ENCODE data around the gene AFG1L. TPM values are rescaled to one million over a fixed set of nuclear protein-coding genes. Genes with fewer than 3 reads are reported as not detected.
A peak's percentile ranks its signal among the peaks of the same experiment; 100 is the strongest.

AFG1L gene
- total RNA-seq, 2 experiments from 2014 or later = 5.6 to 6.3 TPM

GRCh38 chr6:108468346-108468745 lies 173.5 kb downstream of the AFG1L start:
- intact Hi-C loops (cut with micrococcal nuclease) = no loop called here
- Mint-ChIP-seq H3K9me3 (no peaks in the 10 kb centered on the region), H3K36me3 (ENCODE audit: low read depth) (no peaks in the 10 kb centered on the region), H3K4me3 (no peak overlapping the region), H3K27ac (no peak overlapping the region), H3K27me3 (no peaks in the 10 kb centered on the region), H3K4me1 (ENCODE audit: low read depth) (no peaks in the 10 kb centered on the region)
- CTCF ChIA-PET = interaction anchor here (0.7 kb wide), 1 partner anchor 11 kb away, joined by 3 read pairs; no protein-coding TSS in a partner anchor
- TF ChIP-seq, protein P1, sequence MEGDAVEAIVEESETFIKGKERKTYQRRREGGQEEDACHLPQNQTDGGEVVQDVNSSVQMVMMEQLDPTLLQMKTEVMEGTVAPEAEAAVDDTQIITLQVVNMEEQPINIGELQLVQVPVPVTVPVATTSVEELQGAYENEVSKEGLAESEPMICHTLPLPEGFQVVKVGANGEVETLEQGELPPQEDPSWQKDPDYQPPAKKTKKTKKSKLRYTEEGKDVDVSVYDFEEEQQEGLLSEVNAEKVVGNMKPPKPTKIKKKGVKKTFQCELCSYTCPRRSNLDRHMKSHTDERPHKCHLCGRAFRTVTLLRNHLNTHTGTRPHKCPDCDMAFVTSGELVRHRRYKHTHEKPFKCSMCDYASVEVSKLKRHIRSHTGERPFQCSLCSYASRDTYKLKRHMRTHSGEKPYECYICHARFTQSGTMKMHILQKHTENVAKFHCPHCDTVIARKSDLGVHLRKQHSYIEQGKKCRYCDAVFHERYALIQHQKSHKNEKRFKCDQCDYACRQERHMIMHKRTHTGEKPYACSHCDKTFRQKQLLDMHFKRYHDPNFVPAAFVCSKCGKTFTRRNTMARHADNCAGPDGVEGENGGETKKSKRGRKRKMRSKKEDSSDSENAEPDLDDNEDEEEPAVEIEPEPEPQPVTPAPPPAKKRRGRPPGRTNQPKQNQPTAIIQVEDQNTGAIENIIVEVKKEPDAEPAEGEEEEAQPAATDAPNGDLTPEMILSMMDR (IDR thresholded peaks at IDR 0.05) = no peak
- ATAC-seq = no peak
- DNase-seq = no peak
- POLR2A ChIA-PET = no interaction called here

DNA sequence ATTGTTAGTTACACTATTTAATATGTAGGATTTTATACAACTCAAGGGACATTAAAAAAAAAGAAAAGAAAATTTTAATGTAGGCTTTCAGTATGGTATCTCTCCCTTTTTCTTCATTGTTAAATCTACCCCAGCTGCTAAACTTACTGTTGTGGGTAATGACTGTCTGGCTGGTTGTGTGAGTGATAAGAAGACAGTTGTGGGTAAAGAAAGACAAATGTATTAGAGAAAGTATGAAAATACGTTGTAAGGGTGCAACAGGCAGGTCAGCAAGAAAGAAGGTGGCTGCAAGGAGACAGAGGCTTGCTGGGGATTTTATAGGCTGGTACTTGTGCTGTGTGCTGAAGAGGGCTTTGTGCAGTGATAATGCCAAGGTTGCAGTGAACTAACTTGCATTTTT lies 174.5 kb downstream of the AFG1L start:
- H3K4me3 Mint-ChIP-seq = no peak overlapping the region
- ChIA-PET CTCF (no interaction called here), POLR2A (no interaction called here)
- DNase-seq = no peak
- intact Hi-C loops (cut with micrococcal nuclease) = no loop called here
- peaks cover 4% of the 10 kb centered on the region for H3K4me1 Mint-ChIP-seq (ENCODE audit: low read depth)
- no peaks in the 10 kb centered on the region for H3K27me3 Mint-ChIP-seq
- H3K9me3 Mint-ChIP-seq = no peaks in the 10 kb centered on the region
- no peak overlapping the region for H3K27ac Mint-ChIP-seq
- no peaks in the 10 kb centered on the region for H3K36me3 Mint-ChIP-seq (ENCODE audit: low read depth)
- TF ChIP-seq, protein P1 (IDR thresholded peaks at IDR 0.05) = no peak
- no peak for ATAC-seq

DNA sequence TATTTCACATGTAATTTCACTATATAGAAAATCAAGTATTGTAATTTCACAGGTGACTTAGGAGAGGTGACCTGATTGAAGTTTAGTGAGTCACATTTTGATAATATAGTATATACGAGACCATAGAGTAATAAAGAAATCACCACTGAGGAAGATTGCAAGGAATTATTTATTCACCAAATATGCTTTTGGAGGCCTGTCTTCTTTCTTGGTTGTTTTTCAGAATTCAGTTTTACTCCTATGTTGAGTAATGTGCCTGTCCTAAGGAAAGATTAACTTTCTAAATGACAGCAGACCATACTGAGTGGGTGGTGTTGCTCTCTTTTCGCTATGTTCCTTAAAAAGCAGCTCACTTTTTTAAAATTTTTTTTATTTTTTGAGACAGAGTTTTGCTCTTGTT lies 178.3 kb downstream of the AFG1L start:
- TF ChIP-seq, protein P1 (IDR thresholded peaks at IDR 0.05) = no peak
- Mint-ChIP-seq H3K27me3 (no peaks in the 10 kb centered on the region), H3K4me3 (no peak overlapping the region), H3K36me3 (ENCODE audit: low read depth) (peaks cover 6% of the 10 kb centered on the region), H3K27ac (no peak overlapping the region), H3K4me1 (ENCODE audit: low read depth) (peaks cover 6% of the 10 kb centered on the region), H3K9me3 (no peaks in the 10 kb centered on the region)
- intact Hi-C loops (cut with micrococcal nuclease) = no loop called here
- ATAC-seq = peak; percentile 34
- no peak for DNase-seq
- ChIA-PET POLR2A (no interaction called here), CTCF (interaction anchor here (2.0 kb wide), 1 partner anchor 19 kb away, joined by 6 read pairs; no protein-coding TSS in a partner anchor)

DNA sequence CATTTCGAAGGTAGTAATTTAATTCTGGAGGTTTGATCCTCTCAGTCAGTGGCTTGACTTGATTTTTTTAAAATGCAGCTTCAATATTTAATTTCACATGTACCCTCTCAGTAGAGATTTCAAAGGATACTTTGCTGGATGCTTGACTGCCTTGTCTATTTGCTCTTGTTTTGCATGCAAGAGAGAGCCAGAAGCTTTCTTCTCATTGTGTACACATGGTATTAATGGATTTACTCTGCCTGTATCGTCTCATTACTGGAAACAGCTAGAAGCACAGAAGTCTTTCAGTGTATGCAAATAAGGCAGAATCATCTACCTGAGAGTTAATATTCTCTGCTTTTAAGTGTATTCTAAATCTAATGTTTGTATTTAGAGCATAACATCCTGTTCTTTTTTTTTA lies 181.5 kb downstream of the AFG1L start:
- Mint-ChIP-seq H3K36me3 (ENCODE audit: low read depth) (peaks cover 15% of the 10 kb centered on the region), H3K9me3 (no peaks in the 10 kb centered on the region), H3K4me1 (ENCODE audit: low read depth) (peaks cover 6% of the 10 kb centered on the region), H3K4me3 (no peak overlapping the region), H3K27ac (no peak overlapping the region), H3K27me3 (no peaks in the 10 kb centered on the region)
- ChIA-PET POLR2A (interaction anchor here (0.6 kb wide), 1 partner anchor 211 kb away, joined by 3 read pairs; no protein-coding TSS in a partner anchor), CTCF (interaction anchor here (1.6 to 4.2 kb wide), 2 partner anchors 16 to 363 kb away, joined by 3 to 25 read pairs; no protein-coding TSS in a partner anchor)
- no peak for ATAC-seq
- intact Hi-C loops (cut with micrococcal nuclease) = no loop called here
- TF ChIP-seq, protein P1 (IDR thresholded peaks at IDR 0.05) = no peak
- DNase-seq = no peak

DNA sequence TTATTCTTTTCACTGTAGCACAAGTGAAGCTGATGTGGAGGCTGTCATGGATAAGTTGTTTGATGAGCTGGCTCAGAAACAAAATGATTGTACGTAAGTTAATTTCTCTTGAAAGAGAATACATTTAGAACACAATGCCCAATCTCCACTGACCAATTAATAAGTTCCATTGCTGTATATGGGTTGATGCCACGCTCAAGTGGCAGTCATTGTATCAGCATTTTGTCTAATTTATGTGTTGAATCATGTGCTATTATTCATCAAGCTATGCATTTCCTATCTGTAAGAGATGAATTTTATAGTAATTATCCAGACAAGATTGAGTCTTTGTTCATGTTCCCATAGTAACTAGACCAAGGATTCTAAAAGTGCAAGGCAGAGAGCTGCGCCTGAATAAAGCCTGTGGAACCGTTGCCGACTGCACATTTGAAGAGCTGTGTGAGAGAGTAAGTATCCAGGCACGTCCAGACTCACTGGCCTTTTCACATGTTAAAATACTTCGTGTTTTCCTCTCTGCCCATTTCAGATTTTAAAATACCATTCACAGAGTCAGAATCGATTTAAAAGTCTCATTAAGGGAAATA lies 182.1 kb downstream of the AFG1L start:
- H3K36me3 Mint-ChIP-seq (ENCODE audit: low read depth) = peaks cover 19% of the 10 kb centered on the region
- H3K27ac Mint-ChIP-seq = no peak overlapping the region
- TF ChIP-seq, protein P1 (IDR thresholded peaks at IDR 0.05) = no peak
- ATAC-seq (no peak), DNase-seq (no peak)
- no peak overlapping the region for H3K4me3 Mint-ChIP-seq
- peaks cover 6% of the 10 kb centered on the region for H3K4me1 Mint-ChIP-seq (ENCODE audit: low read depth)
- intact Hi-C loops (cut with micrococcal nuclease) = no loop called here
- H3K9me3 Mint-ChIP-seq = peaks cover under 1% of the 10 kb centered on the region
- no peaks in the 10 kb centered on the region for H3K27me3 Mint-ChIP-seq
- ChIA-PET CTCF (interaction anchor here (1.6 to 4.2 kb wide), 2 partner anchors 15 to 364 kb away, joined by 3 to 25 read pairs; no protein-coding TSS in a partner anchor), POLR2A (interaction anchor here (0.6 kb wide), 1 partner anchor 211 kb away, joined by 3 read pairs; no protein-coding TSS in a partner anchor)
